HEK293T (cell line): ENCODE data around the gene ACKR3.

Experiments
- CTCF ChIA-PET: fragments of 350-600 bp; formaldehyde crosslinking; extraction: SDS; loops from one replicate; lab custom pipeline; 2021; ENCODE audit warnings: antibody characterized with exemption, inconsistent platforms; lab: Yijun Ruan, JAX
- POLR2A ChIA-PET: fragments of 350-600 bp; formaldehyde crosslinking; extraction: SDS; loops from one replicate; lab custom pipeline; 2020; ENCODE audit warnings: antibody characterized with exemption, inconsistent platforms; lab: Yijun Ruan, JAX
- DNase-seq: peaks from one replicate; pipeline ENCODE4 v3.0.0; 2012; ENCODE audit warnings: mixed read lengths; ENCODE audit errors: extremely low spot score
- ARNT ChIP-seq: fragments of 450-650 bp; IDR thresholded peaks from 2 replicates; pipeline ENCODE4 v1.6.1; 2017; ENCODE audit warnings: mild to moderate bottlenecking
- BHLHE40 ChIP-seq: fragments of 450-650 bp; IDR thresholded peaks from 2 replicates; pipeline ENCODE4 v1.6.1; 2016; ENCODE audit warnings: mild to moderate bottlenecking, moderate library complexity, borderline replicate concordance
- CTBP1 ChIP-seq: fragments of 450-650 bp; IDR thresholded peaks from 2 replicates; pipeline ENCODE4 v1.6.1; 2016; ENCODE audit warnings: borderline replicate concordance
- ELF4 ChIP-seq: fragments of 450-650 bp; IDR thresholded peaks from 2 replicates; pipeline ENCODE4 v1.6.1; 2017; ENCODE audit warnings: antibody characterized with exemption
- FOXA1 ChIP-seq: fragments of 450-650 bp; IDR thresholded peaks from 2 replicates; pipeline ENCODE4 v1.6.1; 2016; ENCODE audit warnings: mild to moderate bottlenecking
- FOXK2 ChIP-seq: fragments of 450-650 bp; IDR thresholded peaks from 2 replicates; pipeline ENCODE4 v1.6.1; 2016; ENCODE audit warnings: mild to moderate bottlenecking
- FOXM1 ChIP-seq: fragments of 450-650 bp; IDR thresholded peaks from 2 replicates; pipeline ENCODE4 v1.6.1; 2017; ENCODE audit warnings: mild to moderate bottlenecking, borderline replicate concordance
- HDGF ChIP-seq: fragments of 450-650 bp; IDR thresholded peaks from 2 replicates; pipeline ENCODE4 v1.6.1; 2017; ENCODE audit warnings: antibody characterized with exemption, borderline replicate concordance
- L3MBTL2 ChIP-seq: fragments of 450-650 bp; conservative IDR thresholded peaks from 2 replicates; pipeline ENCODE4 v1.6.1; 2016; ENCODE audit warnings: mild to moderate bottlenecking
- LEF1 ChIP-seq: fragments of 450-650 bp; IDR thresholded peaks from 2 replicates; pipeline ENCODE4 v1.6.1; 2017; ENCODE audit warnings: mild to moderate bottlenecking, borderline replicate concordance
- NFRKB ChIP-seq: fragments of 450-650 bp; IDR thresholded peaks from 2 replicates; pipeline ENCODE4 v1.6.1; 2016; ENCODE audit warnings: mild to moderate bottlenecking, moderate library complexity
- SP1 ChIP-seq: fragments of 450-650 bp; IDR thresholded peaks from 2 replicates; pipeline ENCODE4 v1.6.1; 2017
- SUZ12 ChIP-seq: fragments of 450-650 bp; IDR thresholded peaks from 2 replicates; pipeline ENCODE4 v1.6.1; 2016; ENCODE audit warnings: mild to moderate bottlenecking
- TARDBP ChIP-seq: fragments of 450-650 bp; IDR thresholded peaks from 2 replicates; pipeline ENCODE4 v1.6.1; 2016
- ZNF384 ChIP-seq: fragments of 450-650 bp; IDR thresholded peaks from 2 replicates; pipeline ENCODE4 v1.6.1; 2016
- TF ChIP-seq, protein P1 (sequence below): fragments of 450-650 bp; IDR thresholded peaks from 2 replicates; pipeline ENCODE4 v1.6.1; 2016

Gene ACKR3

DNA sequence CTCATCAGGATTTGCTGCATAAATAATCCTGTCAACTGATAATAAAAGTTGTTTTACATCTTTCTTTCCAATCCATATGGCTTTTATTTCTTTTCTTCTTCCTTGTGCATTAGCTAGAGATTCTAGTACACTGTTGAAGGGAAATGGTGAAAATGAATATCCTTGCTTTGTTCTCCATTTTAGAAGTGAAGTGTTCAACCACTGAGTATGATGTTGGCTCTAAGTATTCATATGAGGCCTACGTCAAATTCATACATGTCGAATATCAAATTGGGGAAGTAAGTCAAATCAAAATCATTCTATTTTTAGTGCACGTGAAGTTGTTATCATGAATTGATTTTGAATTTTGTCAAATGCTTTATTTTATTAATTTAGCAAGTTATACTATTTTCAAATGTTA lies 7.8 kb upstream of the ACKR3 start:
- ChIA-PET POLR2A (no interaction called here), CTCF (no interaction called here)
- DNase-seq, result no peak
- TF ChIP-seq HDGF, result no peak
- TF ChIP-seq, protein P1, sequence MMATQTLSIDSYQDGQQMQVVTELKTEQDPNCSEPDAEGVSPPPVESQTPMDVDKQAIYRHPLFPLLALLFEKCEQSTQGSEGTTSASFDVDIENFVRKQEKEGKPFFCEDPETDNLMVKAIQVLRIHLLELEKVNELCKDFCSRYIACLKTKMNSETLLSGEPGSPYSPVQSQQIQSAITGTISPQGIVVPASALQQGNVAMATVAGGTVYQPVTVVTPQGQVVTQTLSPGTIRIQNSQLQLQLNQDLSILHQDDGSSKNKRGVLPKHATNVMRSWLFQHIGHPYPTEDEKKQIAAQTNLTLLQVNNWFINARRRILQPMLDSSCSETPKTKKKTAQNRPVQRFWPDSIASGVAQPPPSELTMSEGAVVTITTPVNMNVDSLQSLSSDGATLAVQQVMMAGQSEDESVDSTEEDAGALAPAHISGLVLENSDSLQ, result no peak
- no peak for TF ChIP-seq L3MBTL2
- TF ChIP-seq BHLHE40, result no peak
- no peak for TF ChIP-seq TARDBP
- TF ChIP-seq NFRKB, result no peak
- TF ChIP-seq FOXK2, result no peak
- TF ChIP-seq ELF4, result no peak
- no peak for TF ChIP-seq LEF1
- no peak for TF ChIP-seq SP1
- no peak for TF ChIP-seq FOXA1
- no peak for TF ChIP-seq ZNF384
- no peak for TF ChIP-seq CTBP1
- TF ChIP-seq ARNT, result no peak
- no peak for TF ChIP-seq SUZ12
- TF ChIP-seq FOXM1, result no peak

DNA sequence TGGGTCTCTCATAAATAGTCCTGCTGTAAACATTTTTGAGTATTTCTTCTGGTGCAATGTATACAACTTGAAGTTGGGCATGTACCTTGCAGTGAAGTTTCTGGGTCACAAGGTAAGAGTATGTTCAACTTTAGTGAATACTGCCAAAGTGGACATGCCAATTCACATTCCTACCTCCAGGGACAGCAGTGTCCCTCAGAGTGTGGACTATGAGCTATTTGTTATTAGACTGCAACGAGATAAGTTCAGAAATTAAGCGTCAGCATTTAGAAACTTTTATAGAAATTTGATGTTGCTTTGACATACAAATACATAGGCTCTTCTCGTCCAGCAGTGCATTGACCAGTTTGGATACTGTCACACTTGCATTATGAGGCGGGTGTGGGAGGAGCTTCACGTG lies 7.2 kb upstream of the ACKR3 start:
- TF ChIP-seq LEF1, result no peak
- ChIA-PET CTCF (no interaction called here), POLR2A (no interaction called here)
- no peak for DNase-seq

DNA sequence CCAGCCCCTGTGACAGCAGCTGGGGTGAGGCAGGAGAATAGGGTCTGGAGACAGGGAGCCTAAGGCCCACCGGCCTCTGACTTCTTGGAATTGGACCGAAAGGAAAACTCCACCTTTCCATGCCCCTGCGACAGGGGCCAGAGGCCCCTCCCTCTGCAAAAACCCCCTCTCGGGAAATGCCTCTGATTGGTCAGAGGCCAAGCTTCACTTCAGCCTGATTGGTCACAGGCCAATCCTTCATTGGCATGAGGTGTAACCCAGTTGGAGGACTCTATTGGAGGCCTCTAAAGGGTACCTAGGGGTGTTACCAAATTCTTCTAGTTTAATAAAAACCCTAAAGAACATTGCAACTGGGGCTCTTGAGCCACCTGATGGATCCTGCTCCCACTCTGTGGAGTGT lies 5.7 kb upstream of the ACKR3 start:
- ChIA-PET CTCF (no interaction called here), POLR2A (no interaction called here)
- DNase-seq, result no peak
- TF ChIP-seq BHLHE40 (no peak), FOXK2 (no peak), TARDBP (no peak), SUZ12 (no peak), SP1 (no peak)

DNA sequence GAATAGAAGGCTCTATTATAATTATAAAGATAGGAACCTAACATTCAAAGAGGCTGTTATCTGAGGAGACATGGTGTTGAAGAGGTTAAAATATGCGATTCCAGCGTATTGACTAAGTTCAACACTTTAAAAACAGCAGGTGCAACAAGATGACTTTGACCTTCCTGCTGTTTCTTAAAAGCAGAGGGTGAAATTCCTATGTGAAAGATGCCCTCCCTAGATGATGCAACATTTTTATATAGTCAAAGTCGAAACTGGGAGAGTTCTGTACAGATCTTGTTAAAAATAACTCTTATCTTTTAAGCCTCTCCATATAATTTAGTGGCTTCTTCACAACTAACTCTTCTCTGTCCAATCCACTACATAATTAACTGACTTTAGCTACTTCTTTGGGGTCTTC lies 4.4 kb upstream of the ACKR3 start:
- no peak for DNase-seq
- TF ChIP-seq CTBP1, result no peak
- no peak for TF ChIP-seq SP1
- TF ChIP-seq NFRKB, result no peak
- CTCF ChIA-PET, result no interaction called here
- POLR2A ChIA-PET, result no interaction called here

DNA sequence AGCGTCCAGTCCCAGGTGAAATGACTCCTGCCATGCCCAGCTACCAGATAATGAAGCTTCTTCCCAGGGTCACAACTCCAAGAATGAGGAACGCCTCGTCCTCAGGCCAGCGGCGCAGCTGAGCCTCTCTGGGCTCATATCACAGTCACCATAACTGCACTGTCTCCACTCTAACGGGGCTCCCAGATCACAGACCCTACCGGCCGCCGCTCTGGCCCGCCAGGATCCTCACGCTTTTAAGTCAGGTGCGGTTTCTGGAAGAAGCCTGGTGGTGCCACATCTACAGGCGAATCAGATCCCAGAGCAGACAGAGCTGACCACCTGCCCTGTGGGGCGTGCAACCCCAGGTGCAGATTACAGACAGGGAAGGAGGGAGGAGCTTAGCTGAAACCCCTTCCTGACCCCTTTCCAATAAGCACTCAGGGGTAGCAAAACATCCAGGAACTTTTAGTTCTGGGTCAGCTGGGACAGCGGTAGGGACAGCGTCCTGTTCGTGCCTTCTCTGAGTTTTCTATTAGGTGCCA lies 3.7 kb upstream of the ACKR3 start:
- ChIA-PET POLR2A (no interaction called here), CTCF (no interaction called here)
- no peak for DNase-seq
- TF ChIP-seq ELF4, result no peak
- no peak for TF ChIP-seq ZNF384
- TF ChIP-seq NFRKB, result no peak

DNA sequence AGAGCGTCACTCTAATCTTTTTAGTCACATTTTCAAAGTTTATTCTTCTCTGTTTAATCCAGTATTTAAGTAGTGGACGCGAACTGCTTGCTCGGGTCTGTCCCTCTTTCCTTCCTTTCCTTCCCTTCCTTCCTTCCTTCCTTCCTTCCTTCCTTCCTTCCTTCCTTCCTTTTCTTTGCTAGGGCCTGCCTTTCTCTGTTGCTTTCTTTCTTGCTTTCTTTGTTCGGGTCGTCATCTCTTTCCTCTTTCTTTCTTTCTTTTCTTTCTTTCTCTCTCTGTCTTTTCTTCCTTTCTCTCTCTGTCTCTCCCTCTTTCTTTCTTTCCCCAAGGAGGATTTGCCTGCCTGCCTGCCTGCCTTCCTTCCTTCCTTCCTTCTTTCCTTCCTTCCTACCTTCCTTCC lies 3.0 kb upstream of the ACKR3 start:
- DNase-seq, result no peak
- ChIA-PET CTCF (no interaction called here), POLR2A (no interaction called here)
- no peak for TF ChIP-seq BHLHE40
- TF ChIP-seq SUZ12, result no peak
- no peak for TF ChIP-seq FOXA1
- TF ChIP-seq ARNT, result no peak
- TF ChIP-seq TARDBP, result no peak
- no peak for TF ChIP-seq LEF1
- no peak for TF ChIP-seq SP1
- no peak for TF ChIP-seq FOXK2
- no peak for TF ChIP-seq FOXM1
- TF ChIP-seq L3MBTL2, result no peak
- no peak for TF ChIP-seq CTBP1
- TF ChIP-seq, protein P1, result no peak
- no peak for TF ChIP-seq NFRKB
- no peak for TF ChIP-seq ZNF384

DNA sequence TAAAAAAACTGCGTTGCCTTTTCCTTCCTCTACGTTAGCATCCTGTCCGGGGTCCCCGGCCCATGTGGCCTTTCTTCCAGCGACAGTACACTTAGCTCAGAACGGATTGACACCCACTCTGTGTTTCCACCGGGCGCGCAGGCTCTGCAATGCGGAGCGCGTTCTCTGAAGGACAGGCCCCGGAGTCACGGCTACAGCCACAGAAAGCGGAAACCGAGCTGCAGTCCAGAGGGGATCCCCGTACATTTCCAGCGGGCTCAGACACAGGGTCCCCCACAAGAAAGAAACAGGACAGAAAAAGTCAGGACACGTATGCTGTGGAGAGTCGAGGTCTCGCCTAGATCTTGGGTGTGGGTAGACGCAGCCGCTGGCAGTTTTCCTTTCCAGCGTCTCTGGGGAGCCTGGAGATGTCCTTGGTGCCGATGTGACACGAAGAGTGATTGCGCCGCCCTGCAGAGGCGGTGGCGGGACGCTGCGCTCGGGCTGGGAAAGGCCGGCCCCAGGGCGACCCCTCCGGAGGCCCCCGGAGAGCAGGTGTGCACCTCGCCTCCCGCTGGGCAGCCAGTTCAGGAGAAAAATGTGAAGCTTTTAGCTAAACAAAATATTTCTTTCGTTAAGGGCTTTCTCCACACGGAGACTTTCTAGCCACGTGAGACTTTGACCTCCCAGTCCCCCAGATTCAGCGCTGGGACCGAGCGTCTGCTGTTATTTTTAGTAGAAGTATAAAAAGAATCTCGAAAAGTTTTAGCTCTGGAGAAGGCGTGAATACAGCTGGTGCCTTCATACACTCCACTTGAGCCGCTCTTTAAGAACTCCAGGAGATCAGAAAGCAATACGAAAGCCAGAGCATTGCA lies 1.3 kb upstream of the ACKR3 start:
- TF ChIP-seq ARNT (no peak), FOXK2 (no peak), LEF1 (no peak), SP1 (no peak), FOXM1 (no peak), ELF4 (no peak), HDGF (no peak), CTBP1 (no peak), ZNF384 (no peak), SUZ12 (no peak)

More for the DNA sequence above, 1.3 kb upstream of the ACKR3 start:
- ChIA-PET POLR2A (no interaction called here), CTCF (no interaction called here)
- no peak for DNase-seq
